Stomach (tissue), 4 donors: ENCODE measurements around the gene FAM120B.

ENCODE experiments used
- POLR2A ChIP-seq, 4 donors: fragments of 450-650 bp; IDR thresholded peaks; one replicate each; pipeline ENCODE4 v1.6.1; 2016; ENCODE audit warnings: antibody characterized with exemption in 4 of 4, control low read depth in 2 of 4, mild to moderate bottlenecking in 1 of 4, moderate library complexity in 1 of 4
- POLR2AphosphoS5 ChIP-seq, 3 donors: sonication (generic); formaldehyde crosslinking; IDR thresholded peaks; one replicate each; pipeline ENCODE4 v1.6.1; 2016; ENCODE audit warnings: antibody characterized with exemption in 3 of 3
- TF ChIP-seq, protein P1 (sequence below), 7 experiments: fragments of 450-650 bp in 4 of 7; fragments of 200-600 bp in 3 of 7; sonication (generic) in 3 of 7; IDR thresholded peaks; one replicate each; pipeline ENCODE4 v1.5.1; 2016 to 2019; ENCODE audit warnings: antibody characterized with exemption in 7 of 7, control low read depth in 2 of 7, mild to moderate bottlenecking in 1 of 7

GRCh38 chr6:170283212-170284081 is 23.1 kb upstream of the FAM120B start:
- TF ChIP-seq, protein P1, sequence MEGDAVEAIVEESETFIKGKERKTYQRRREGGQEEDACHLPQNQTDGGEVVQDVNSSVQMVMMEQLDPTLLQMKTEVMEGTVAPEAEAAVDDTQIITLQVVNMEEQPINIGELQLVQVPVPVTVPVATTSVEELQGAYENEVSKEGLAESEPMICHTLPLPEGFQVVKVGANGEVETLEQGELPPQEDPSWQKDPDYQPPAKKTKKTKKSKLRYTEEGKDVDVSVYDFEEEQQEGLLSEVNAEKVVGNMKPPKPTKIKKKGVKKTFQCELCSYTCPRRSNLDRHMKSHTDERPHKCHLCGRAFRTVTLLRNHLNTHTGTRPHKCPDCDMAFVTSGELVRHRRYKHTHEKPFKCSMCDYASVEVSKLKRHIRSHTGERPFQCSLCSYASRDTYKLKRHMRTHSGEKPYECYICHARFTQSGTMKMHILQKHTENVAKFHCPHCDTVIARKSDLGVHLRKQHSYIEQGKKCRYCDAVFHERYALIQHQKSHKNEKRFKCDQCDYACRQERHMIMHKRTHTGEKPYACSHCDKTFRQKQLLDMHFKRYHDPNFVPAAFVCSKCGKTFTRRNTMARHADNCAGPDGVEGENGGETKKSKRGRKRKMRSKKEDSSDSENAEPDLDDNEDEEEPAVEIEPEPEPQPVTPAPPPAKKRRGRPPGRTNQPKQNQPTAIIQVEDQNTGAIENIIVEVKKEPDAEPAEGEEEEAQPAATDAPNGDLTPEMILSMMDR (IDR thresholded peaks at IDR 0.05), result no peak
- no peak for TF ChIP-seq POLR2A (IDR thresholded peaks at IDR 0.05)
- TF ChIP-seq POLR2AphosphoS5 (IDR thresholded peaks at IDR 0.05), result no peak
